Measurements from ENCODE around the gene DNAJC11. TPM values are rescaled to one million over a fixed set of nuclear protein-coding genes. Genes with fewer than 3 reads are reported as not detected.

The DNAJC11 gene
- total and polyA plus RNA-seq, 9 donors, result 10.1 to 94.5 (median 37.1) TPM

GRCh38 chr1:6614929-6615785 lies 86.5 kb downstream of the DNAJC11 start:
- Histone ChIP-seq H3K4me1 (ENCODE audit: insufficient read depth) (peaks cover 4% of the 10 kb centered on the region), H3K9me3 (no peaks in the 10 kb centered on the region), H3K27me3 (no peaks in the 10 kb centered on the region), H3K4me3 (peak overlapping the region; percentile 99), H3K27ac (peak overlapping the region; percentile 85 to 88), H3K36me3 (no peaks in the 10 kb centered on the region)
- no peak for TF ChIP-seq EP300 (IDR thresholded peaks at IDR 0.05)
- TF ChIP-seq POLR2A (IDR thresholded peaks at IDR 0.05), result no peak
- no peak for TF ChIP-seq CTCF (IDR thresholded peaks at IDR 0.05)
- DNase-seq, result peak in 3 of 5 donors; percentile 54 to 67 (median 67)
- 1 to 2% (median 1%) methylated on average over 52 to 82 of the region's 82 CpGs for WGBS, 3 donors
- intact Hi-C loops (cut with DNase I), result no loop called here

GRCh38 chr1:6614019-6614928 lies 87.3 kb downstream of the DNAJC11 start:
- Histone ChIP-seq H3K4me3 (peak overlapping the region; percentile 99), H3K27ac (peak overlapping the region; percentile 85 to 88), H3K9me3 (no peaks in the 10 kb centered on the region), H3K27me3 (no peaks in the 10 kb centered on the region), H3K4me1 (ENCODE audit: insufficient read depth) (peaks cover 6% of the 10 kb centered on the region), H3K36me3 (no peaks in the 10 kb centered on the region)
- intact Hi-C loops (cut with DNase I), result no loop called here
- 1 to 2% (median 1%) methylated on average over 34 to 114 of the region's 117 CpGs for WGBS, 3 donors
- no peak for TF ChIP-seq CTCF (IDR thresholded peaks at IDR 0.05)
- no peak for TF ChIP-seq POLR2A (IDR thresholded peaks at IDR 0.05)
- no peak for TF ChIP-seq EP300 (IDR thresholded peaks at IDR 0.05)
- peak; percentile 79 to 87 (median 85) for DNase-seq

- H3K27me3 ChIP-seq, result no peaks in the 10 kb centered on the region
- no peaks in the 10 kb centered on the region for H3K36me3 ChIP-seq
Observed at GRCh38 chr1:6613361-6614018, 88.1 kb downstream of the DNAJC11 start, which contains the start of gene PHF13. Gene PHF13 (plus strand): TSS chr1:6613731. CDS start chr1:6614067, 336 bp downstream.

More at GRCh38 chr1:6613361-6614018, 88.1 kb downstream of the DNAJC11 start, which contains the start of gene PHF13:
- TF ChIP-seq EP300 (IDR thresholded peaks at IDR 0.05), result peak; percentile 68
- peak in 1 of 3 donors; percentile 20 for TF ChIP-seq CTCF (IDR thresholded peaks at IDR 0.05)
- TF ChIP-seq POLR2A (IDR thresholded peaks at IDR 0.05), result peak; percentile 77
- intact Hi-C loops (cut with DNase I), result no loop called here
- peak within 1 kb of the TSS; percentile 85 to 98 for H3K27ac ChIP-seq
- H3K9me3 ChIP-seq, result no peaks in the 10 kb centered on the region
- peak; percentile 100 for DNase-seq
- WGBS, 3 donors, result 0 to 1% (median 0%) methylated on average over 31 to 84 of the region's 84 CpGs
- H3K4me3 ChIP-seq, result peak within 1 kb of the TSS; percentile 99
- H3K4me1 ChIP-seq (ENCODE audit: insufficient read depth), result peaks cover 6% of the 10 kb centered on the region
